DMS53 treated with DMSO at 0.1 percent for 48 hours (cell line): ENCODE measurements around the gene YEATS4.
"Not testable (repeated sequence)": the region's sequence is repeated elsewhere in the genome, so short reads cannot be mapped to it uniquely, and the experiment has no call there.

Experiments
- DNase-seq: peaks from one replicate; lab custom pipeline; 2025; ENCODE audit not compliant: unreplicated experiment; lab: John Stamatoyannopoulos, UW

YEATS4 gene

DNA sequence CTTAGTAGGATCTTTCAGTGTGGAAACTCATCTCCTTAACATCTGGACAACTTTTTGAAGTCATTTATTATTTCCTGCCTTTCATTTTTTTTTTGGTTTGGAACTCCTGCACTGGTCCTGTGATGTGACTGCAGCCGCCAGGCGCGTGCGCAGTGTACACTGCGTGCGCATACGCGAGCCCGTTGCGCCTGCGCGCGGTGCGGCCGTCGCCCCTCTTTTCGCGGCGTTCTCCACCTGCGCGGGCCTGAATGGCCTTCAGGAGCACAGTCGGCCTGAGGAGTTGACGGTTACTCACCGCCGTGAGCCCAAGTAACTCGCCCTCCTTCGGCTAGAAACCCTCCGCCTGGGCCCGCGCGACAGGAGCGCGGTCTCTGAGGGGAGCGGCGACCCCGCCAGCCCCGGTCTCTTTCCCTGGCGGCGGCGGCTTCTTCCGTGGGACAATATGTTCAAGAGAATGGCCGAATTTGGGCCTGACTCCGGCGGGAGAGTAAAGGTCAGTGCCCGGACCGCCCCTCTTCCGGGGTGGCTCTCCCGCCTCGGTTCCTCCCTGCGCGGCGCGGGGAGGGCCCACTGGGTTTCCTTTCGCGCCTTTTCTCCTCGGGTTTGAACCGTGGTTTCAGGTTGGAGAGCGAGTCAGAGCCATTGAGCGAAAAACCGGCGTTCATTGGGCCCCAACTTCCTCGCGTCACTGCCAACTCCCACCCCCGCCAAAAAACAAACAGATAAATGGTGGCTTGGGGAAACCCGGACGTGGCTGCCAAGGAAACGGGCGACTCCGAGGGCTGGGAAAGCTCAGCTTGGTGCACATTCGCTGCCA lies at the start of gene YEATS4:
YEATS4 (plus strand) TSS at position 213 of the 817 bp plus-strand sequence; CDS start at position 443, 230 bp downstream.
- peak; percentile 98 for DNase-seq

DNA sequence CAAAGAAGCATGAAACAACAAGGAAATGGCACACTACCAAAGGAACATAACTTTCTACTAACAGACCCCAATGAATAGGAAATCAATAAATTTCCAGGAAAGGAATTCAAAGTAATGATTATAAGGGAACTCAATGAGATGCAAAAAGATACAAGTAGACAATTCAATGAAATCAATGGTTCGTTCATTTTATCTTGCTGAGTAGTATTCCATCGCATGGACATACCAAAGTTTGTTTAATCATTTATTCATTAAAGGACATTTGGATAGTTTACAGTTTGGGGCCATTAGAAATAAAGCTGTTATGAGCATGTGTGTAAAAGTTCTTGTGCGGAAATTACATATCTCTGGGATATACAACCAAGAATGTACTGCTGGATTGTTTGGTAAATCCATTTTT lies 46.3 kb upstream of the YEATS4 start:
- no peak for DNase-seq

GRCh38 chr12:69316784-69317183 lies 42.8 kb upstream of the YEATS4 start:
- not testable (repeated sequence) for DNase-seq

DNA sequence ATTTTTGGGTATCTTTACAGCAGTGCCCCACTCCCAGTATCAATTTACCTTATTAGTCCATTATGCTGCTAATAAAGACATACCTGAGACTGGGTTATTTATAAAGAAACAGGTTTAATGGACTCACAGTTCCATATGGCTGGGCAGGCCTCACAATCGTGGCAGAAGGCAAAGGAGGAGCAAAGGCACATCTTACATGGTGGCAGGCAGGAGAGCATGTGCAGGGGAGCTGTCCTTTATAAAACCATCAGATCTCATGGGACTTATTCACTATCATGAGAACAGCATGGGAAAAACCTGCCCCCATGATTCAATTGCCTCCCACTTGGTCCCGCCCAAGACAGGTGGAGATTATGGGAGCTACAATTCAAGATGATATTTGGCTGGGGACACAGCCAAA lies 42.3 kb upstream of the YEATS4 start:
- not testable (repeated sequence) for DNase-seq

GRCh38 chr12:69318225-69318624 lies 41.3 kb upstream of the YEATS4 start:
- DNase-seq = no peak

DNA sequence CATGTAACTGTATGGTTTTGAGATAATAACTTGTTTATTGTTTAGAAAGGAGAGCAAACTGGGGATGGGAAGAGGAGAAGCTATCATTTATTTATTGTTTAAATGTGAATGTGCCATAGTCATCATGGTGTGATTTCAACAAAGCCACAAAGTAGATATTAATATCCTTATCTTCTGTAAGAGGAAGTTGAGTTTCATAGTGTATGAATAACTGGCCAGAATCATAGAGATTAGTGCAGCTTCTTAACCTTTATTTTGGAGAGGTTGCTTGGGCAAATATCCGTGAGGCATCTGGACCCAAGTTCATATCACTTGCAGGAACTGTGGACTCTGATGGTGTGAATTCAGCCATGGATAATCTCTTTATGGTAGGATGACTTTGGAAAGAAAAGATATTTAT lies 38.2 kb upstream of the YEATS4 start:
- no peak for DNase-seq

GRCh38 chr12:69324797-69325466 lies 34.6 kb upstream of the YEATS4 start:
- DNase-seq = no peak

- DNase-seq = no peak
These were observed 31.1 kb upstream of the YEATS4 start for GRCh38 chr12:69328426-69328825.

DNA sequence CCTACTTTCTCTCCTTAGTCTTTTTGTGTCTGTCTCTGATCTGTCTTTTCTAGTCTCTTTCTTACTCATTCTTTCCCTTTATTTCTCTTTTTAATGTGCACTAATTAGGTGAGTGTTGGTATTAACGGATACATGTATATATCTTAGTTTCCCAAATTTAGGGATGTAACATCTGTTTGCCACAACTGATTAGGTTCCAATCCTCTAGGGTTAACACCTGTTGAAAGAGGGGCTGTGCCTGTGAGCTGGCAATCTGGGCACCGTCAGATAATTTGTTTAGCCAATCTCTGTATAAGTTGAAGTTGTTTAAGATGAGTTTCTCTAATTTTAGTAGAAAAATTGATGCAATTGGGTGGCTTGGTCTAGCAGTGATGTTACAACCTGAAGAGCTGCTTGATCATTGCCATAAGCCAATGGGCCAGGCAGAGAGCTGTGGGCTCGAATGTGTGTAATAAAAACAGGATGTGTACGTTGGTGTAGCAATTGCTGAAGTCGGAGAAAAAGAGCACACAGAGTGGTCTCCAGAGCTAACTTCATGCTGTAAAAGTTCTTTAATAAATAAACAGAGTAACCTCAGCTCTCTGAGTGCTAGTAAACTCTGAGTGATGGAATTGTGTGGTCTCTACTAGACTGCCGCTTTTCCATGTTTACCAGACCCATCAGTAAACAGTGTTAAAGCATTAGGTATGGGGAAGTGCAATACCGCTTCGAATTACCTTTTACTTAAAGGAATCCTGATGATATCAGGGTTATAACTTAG lies 29.7 kb upstream of the YEATS4 start:
- DNase-seq = no peak

DNA sequence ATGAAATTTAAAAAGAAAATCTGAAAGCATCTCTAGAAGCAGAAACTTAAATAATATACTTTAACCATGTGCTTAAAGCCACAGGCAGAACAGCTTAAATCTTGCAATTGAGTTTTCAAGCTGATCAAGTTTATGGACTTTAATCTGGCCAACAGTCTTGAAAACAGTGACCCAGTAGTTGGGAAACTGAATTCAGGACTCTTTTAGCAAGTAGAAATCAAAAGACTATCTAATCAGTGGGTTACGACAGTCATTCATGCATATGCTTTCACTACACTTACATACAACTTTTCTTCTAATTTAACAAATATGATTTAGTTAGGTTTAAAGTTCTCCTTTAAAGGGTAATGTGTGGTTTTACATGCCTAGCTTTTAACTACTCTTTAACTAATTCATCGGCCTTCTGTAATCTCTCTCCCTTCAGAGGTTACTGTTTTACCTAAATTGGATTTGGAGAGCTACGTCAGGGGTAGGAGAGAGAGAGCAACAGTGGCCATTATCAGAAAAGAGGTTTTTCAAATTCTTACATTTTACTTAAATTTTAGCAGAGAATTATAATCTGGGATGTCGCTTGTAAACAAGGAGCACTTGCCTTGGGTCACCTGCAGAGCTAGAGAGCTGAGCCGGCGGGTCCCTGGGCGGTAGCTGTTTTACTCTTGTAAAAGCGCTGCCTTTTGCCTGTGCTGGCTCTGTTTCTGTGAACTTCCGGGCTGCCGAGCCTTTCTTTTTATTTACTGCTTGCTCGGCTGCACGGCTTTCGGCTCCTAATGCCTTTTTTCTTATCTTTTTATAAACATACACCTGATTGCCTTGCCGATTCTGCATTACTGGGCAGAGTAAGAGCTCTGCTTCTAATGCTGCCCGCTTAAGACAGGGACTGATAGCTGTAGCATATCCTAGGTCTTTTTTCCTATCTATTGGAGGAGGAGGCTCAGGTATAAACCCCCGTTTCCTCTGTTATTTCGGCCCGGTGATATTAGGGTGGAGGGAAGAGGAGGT lies 28.8 kb upstream of the YEATS4 start:
- peak; percentile 82 for DNase-seq

DNA sequence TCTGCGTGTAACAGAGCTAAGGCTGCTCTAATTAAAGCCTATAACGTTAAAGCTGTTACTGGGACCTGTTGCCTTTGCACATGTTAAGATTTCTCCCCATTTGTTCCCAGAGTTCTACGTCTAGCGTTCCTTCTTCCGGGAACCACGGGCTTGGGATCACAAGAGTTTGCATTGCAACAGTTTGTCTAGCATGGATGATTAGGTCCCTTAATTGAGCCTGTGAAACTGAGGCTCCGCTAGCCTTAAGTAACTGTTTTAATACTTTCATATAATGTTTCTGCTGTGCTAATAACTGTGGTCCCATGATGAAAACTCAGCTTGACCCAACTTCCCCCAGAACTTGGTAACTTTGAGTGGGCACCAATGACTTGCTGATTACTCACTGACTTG lies 28.0 kb upstream of the YEATS4 start:
- peak; percentile 77 for DNase-seq

- peak; percentile 44 for DNase-seq
These were observed 27.4 kb upstream of the YEATS4 start for GRCh38 chr12:69331909-69332684.

DNA sequence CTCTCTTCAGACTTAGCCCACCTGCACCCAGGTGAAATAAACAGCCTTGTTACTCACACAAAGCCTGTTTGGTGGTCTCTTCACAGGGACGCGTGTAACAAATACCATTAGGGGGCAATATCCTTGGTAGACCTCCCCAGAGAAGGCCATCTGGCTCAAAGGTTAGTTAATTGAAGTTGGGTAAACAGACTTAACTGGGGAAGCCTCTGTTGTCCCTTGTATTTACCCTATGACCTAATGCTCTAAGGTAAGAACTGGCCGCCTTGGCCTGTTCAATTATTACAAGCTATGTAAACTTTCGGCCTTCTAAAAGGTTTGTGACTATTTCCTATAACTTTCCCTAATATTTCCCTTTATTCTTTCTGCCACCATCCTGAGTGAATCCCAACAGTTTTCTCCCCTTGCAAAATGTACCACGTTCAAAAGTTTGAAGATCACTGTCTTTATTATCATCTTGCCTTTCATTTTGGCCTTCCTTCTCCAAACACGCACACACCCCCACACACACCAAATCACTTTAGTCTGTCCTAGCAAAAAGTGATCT lies 26.7 kb upstream of the YEATS4 start:
- peak; percentile 51 for DNase-seq

DNA sequence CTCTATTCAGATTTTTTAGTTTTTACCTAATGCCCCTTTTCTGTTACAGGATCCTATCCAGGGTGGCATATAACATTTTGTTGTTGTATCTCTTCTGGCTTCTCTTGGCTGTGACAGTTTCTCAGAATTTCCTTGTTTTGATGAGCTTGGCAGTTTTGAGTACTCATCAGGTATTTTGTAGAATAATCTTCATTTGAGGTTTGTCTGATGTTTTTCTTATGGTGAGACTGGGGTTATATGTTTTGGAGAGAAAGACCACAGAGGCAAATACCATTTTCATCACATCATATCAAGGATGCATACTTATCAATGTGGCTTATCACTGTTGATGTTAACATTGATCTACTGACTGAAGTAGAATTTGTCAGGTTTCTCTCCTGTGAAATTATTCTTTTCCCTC lies 25.4 kb upstream of the YEATS4 start:
- DNase-seq = no peak

DNA sequence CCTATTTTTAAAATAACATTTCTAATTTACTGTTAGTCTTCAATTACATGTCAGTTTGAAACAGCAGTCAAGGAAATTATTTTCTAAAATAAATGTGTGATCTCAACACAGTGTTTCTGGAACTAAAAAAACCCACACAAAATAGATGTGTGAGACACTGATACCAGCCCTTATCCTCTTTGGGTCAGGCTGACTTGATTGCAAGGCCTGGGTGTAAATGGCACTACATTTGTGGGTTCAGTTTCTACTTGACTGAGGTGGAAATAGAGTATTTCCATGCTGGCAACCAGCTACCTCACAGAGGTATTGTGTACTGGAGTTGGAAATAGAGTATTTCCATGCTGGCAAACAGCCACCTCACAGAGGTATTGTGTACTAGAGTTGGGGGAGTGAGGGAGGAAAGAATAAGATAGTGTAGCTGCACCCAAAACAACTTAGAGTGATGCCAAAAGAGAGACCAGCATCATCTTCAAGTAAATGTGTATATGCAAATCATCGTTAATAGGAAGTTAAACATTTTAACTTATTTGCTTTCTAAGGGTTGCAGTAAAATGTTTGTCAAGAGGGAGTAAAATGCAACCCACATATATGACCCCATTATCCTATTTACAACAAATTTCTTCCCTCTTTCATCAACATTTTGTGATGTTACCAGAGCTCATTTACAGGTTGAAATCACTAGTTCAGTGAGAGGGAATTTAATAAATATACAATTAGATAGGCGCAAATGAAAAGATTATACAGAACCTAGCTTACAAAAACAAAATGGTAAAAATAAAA lies 22.0 kb upstream of the YEATS4 start:
- DNase-seq = no peak

- no peak for DNase-seq
These were observed 21.3 kb upstream of the YEATS4 start for GRCh38 chr12:69338120-69338859.

DNA sequence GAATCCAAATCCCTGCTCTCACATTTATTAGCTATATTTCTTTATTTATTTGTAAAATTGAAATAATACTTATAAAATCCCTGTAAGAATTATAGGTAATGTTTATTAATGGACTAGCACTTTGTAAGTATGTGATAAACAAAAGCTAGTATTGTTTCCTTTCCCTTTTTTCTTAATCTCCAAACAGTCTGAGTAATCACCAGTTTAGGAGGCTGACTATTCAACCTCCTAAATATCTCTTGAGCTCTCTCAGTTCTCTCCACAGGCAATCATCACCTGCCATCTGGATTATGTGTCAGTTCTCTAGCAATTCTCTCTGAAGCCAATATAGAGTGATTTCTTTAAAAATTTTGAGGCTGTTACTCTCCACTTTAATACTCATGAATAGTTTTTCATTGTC lies 20.6 kb upstream of the YEATS4 start:
- DNase-seq = no peak

- no peak for DNase-seq
These were observed 19.5 kb upstream of the YEATS4 start for GRCh38 chr12:69339999-69340398.
